ENCODE measurements around the gene SGMS2. TPM values are rescaled to one million over a fixed set of nuclear protein-coding genes. Genes with fewer than 3 reads are reported as not detected.

SGMS2 gene
- total RNA-seq, 1 donor from 2014 or later, result 35.5 TPM

Other genes with a start within 250 kb of the SGMS2 start
- gene PAPSS1, start 104.7 kb upstream of the SGMS2 start, total RNA-seq, result 19.8 and 37.7 TPM in 2 replicates
- 3.7 and 3.8 TPM in 2 replicates for gene CYP2U1, start 106.6 kb downstream of the SGMS2 start, total RNA-seq
- 3.8 and 6.8 TPM in 2 replicates for gene HADH, start 165.0 kb downstream of the SGMS2 start, total RNA-seq